Mesendoderm (in vitro differentiated cells): ENCODE data around the gene PALD1.

Experiments used
- DNase-seq: peaks from one replicate; pipeline ENCODE4 v3.0.0; 2013
- H2AK5ac ChIP-seq: 2 replicates; pipeline ENCODE4 v1.6.1; 2013; ENCODE audit warnings: low read length, inconsistent platforms
- H2BK120ac ChIP-seq: 2 replicates; pipeline ENCODE4 v1.6.1; 2013; ENCODE audit warnings: low read depth, mild to moderate bottlenecking, low read length, moderate library complexity, mixed read lengths
- H2BK15ac ChIP-seq: replicated peaks from 2 replicates; pipeline ENCODE4 v1.6.1; 2013; ENCODE audit warnings: low read depth, mild to moderate bottlenecking, moderate library complexity
- H2BK5ac ChIP-seq: 2 replicates; pipeline ENCODE4 v1.6.1; 2013; ENCODE audit warnings: low read length, inconsistent platforms
- H3K18ac ChIP-seq: 2 replicates; pipeline ENCODE4 v1.6.1; 2013; ENCODE audit warnings: mild to moderate bottlenecking, low read length, mixed read lengths
- H3K23ac ChIP-seq: one replicate; pipeline ENCODE4 v1.6.1; 2013; ENCODE audit warnings: low read length
- H3K27ac ChIP-seq: 2 replicates; pipeline ENCODE4 v1.5.1; 2013; ENCODE audit warnings: low read depth, mild to moderate bottlenecking, inconsistent platforms, low read length, moderate library complexity
- H3K27me3 ChIP-seq: 2 replicates; pipeline ENCODE4 v1.6.1; 2013; ENCODE audit warnings: low read length, control low read depth, mild to moderate bottlenecking, inconsistent platforms; ENCODE audit not compliant: insufficient read depth, poor library complexity
- H3K36me3 ChIP-seq: 2 replicates; pipeline ENCODE4 v1.6.1; 2013; ENCODE audit warnings: low read length, inconsistent platforms; ENCODE audit not compliant: control insufficient read depth, insufficient read depth
- H3K4ac ChIP-seq: one replicate; pipeline ENCODE4 v1.6.1; 2013; ENCODE audit warnings: low read depth, mild to moderate bottlenecking, low read length, moderate library complexity
- H3K4me1 ChIP-seq: 2 replicates; pipeline ENCODE4 v1.6.1; 2013; ENCODE audit warnings: low read depth, low read length, inconsistent platforms; ENCODE audit not compliant: control insufficient read depth
- H3K4me2 ChIP-seq: 2 replicates; pipeline ENCODE4 v1.6.1; 2013; ENCODE audit warnings: low read length
- H3K4me3 ChIP-seq: 2 replicates; pipeline ENCODE4 v1.5.1; 2013; ENCODE audit warnings: mild to moderate bottlenecking, low read length
- H3K56ac ChIP-seq: one replicate; pipeline ENCODE4 v1.6.1; 2013; ENCODE audit warnings: low read length
- H3K79me1 ChIP-seq: 2 replicates; pipeline ENCODE4 v1.6.1; 2013; ENCODE audit warnings: low read length, inconsistent platforms
- H3K79me2 ChIP-seq: 2 replicates; pipeline ENCODE4 v1.6.1; 2013; ENCODE audit warnings: mild to moderate bottlenecking, low read length; ENCODE audit not compliant: control insufficient read depth, insufficient read depth
- H3K9ac ChIP-seq: 2 replicates; pipeline ENCODE4 v1.6.1; 2013; ENCODE audit warnings: low read length, inconsistent platforms
- H4K5ac ChIP-seq: one replicate; pipeline ENCODE4 v1.6.1; 2013; ENCODE audit warnings: low read length
- H4K8ac ChIP-seq: one replicate; pipeline ENCODE4 v1.6.1; 2013; ENCODE audit warnings: low read depth, mild to moderate bottlenecking, control low read depth, low read length, moderate library complexity
- WGBS: extraction: QIAGEN DNeasy Blood & Tissue Kit; methylation state at CpG from one replicate; pipeline ENCODE4 v1.1.7; 2013; ENCODE audit warnings: low lambda C conversion rate, missing lambda C conversion rate; ENCODE audit not compliant: insufficient coverage; ENCODE audit errors: extremely low coverage; 5-methylcytosine and 5-hydroxymethylcytosine counted together

Gene PALD1

DNA sequence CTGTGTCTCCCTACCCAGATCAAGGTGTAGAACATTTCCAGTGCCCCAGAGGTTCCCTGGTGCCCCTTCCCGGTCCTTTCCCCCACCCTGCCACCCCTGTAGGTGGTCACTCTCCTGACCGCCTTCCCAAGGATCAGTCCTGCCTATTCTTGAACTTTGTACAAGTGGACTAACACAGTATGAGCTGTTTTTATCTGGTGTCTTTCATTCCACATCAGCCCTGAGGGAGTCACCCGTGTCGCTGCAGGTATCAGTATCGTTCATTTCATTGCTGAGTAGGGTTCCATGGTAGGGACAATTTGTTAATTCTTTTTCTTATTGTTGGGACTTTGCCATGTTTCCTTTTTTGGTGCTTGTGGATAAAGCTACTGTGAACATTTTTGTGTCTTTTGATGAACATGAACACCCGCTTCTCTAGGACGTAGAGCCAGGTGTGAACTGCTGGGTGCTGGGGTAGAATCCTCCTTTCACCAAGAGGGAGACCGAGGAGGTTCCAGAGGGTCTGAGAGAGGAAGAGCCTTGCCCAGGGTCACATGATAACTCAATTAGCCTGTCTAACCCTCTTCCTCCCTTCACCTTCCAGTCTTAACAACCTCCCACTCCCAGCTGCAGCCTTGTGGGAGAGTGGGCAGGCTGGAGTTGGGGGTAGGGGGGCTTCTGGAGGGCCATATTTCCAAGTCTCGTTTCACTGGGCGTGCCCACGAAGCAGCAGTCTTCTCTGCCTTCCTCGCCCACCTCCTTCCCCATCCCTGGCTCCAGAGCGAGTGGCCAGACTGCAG is 18.0 kb downstream of the PALD1 start:
- Histone ChIP-seq H3K79me2 (peaks cover 18% of the 10 kb centered on the region), H2BK120ac (no peak overlapping the region), H3K9ac (peak overlapping the region; percentile 17), H4K8ac (no peak overlapping the region), H3K56ac (peak overlapping the region; percentile 50), H3K4me2 (no peak overlapping the region), H3K27me3 (no peaks in the 10 kb centered on the region), H4K5ac (peak overlapping the region; percentile 52), H3K4me1 (peaks cover 24% of the 10 kb centered on the region), H3K23ac (no peak overlapping the region), H3K4me3 (no peak overlapping the region), H3K79me1 (peaks cover 31% of the 10 kb centered on the region), H3K36me3 (no peaks in the 10 kb centered on the region), H2AK5ac (no peak overlapping the region), H3K18ac (no peak overlapping the region), H3K4ac (no peak overlapping the region), H2BK15ac (no peak overlapping the region), H2BK5ac (peak overlapping the region; percentile 31), H3K27ac (no peak overlapping the region)
- no CpG with 5 or more reads among the region's 13 CpGs for WGBS
- no peak for DNase-seq

DNA sequence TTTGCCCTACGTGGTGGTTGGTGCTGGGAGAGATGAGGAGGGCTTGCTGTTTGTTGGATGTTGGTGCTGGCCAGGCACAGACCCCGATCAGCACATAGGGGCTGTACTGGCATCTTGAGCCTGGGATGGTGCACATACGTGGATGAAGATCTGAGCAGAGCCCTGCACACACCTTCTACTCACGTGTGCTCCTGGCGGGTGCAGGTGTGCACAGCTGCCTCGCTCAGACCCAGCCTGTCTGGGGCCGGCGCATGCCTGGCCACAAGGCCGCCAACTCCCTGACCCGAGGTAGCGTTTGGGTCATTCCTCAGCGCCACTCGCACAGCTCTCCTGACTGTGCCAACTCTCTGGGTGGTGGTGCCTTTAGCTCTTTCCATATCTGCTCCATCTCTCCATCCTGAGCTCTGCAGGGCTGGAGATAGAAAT is 18.6 kb downstream of the PALD1 start:
- H2AK5ac ChIP-seq, result no peak overlapping the region
- no peak overlapping the region for H3K4me2 ChIP-seq
- peaks cover 18% of the 10 kb centered on the region for H3K79me2 ChIP-seq
- peaks cover 24% of the 10 kb centered on the region for H3K4me1 ChIP-seq
- no peak overlapping the region for H3K4ac ChIP-seq
- no peak overlapping the region for H4K8ac ChIP-seq
- peak overlapping the region; percentile 17 for H3K9ac ChIP-seq
- H3K36me3 ChIP-seq, result no peaks in the 10 kb centered on the region
- H3K18ac ChIP-seq, result no peak overlapping the region
- no peak overlapping the region for H3K23ac ChIP-seq
- no peak overlapping the region for H2BK15ac ChIP-seq
- peak overlapping the region; percentile 31 for H2BK5ac ChIP-seq
- peak overlapping the region; percentile 50 for H3K56ac ChIP-seq
- no peaks in the 10 kb centered on the region for H3K27me3 ChIP-seq
- H3K4me3 ChIP-seq, result no peak overlapping the region
- no peak overlapping the region for H2BK120ac ChIP-seq
- H3K79me1 ChIP-seq, result peaks cover 31% of the 10 kb centered on the region
- no peak for DNase-seq
- no peak overlapping the region for H3K27ac ChIP-seq
- WGBS, result no CpG with 5 or more reads among the region's 13 CpGs
- H4K5ac ChIP-seq, result no peak overlapping the region

DNA sequence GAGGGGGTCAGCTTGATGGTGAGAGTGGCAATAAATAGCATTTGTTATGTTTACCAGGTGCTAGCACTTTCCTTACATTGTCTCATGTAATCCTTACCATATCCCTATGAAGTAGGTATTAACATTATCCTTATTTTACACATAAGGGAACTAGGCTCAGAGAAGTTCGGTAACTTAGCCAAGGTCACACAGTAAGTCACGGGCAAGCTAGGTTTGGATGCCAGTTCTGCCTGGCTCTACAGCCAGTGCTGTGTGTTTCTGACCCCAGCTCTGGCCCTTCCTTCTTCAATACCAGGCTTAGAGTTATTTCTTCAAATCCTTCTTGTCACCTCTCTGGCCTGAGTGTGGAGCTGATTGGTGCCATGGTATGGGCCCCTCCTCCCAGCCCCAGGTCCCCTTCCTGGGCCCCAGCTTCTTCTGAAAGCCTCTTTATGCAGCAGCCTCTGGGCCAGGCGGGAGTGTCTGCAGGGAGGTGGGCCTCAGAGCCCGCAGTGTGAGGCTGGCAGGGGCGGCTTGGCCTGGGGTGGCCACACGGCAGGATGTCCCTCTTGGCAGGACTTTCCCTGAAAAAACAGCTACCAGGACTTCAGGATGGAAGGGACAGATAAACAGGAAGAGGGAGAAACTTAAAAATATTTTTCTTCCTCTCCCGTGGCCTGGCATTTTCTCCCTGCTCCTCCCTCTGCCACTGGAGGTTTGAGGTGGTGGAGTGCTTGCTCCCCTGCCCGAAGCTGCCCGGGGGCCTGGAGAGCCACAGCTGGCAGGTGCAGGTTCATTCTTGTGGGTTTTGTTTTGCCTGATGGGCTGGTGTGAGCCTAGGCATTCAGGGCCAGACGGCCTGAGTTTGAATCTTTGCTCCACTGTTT is 20.6 kb downstream of the PALD1 start:
- Histone ChIP-seq H3K56ac (no peak overlapping the region), H3K79me2 (peaks cover 14% of the 10 kb centered on the region), H3K79me1 (peaks cover 26% of the 10 kb centered on the region), H3K18ac (no peak overlapping the region), H3K4me3 (no peak overlapping the region), H3K23ac (peak overlapping the region; percentile 1), H3K4me2 (no peak overlapping the region), H3K4ac (no peak overlapping the region), H2AK5ac (no peak overlapping the region), H4K5ac (no peak overlapping the region), H3K4me1 (peaks cover 15% of the 10 kb centered on the region), H3K9ac (no peak overlapping the region), H2BK120ac (no peak overlapping the region), H3K27me3 (no peaks in the 10 kb centered on the region), H4K8ac (no peak overlapping the region), H3K36me3 (no peaks in the 10 kb centered on the region), H2BK15ac (no peak overlapping the region), H2BK5ac (no peak overlapping the region), H3K27ac (no peak overlapping the region)
- no CpG with 5 or more reads among the region's 10 CpGs for WGBS
- DNase-seq, result peak; percentile 42

DNA sequence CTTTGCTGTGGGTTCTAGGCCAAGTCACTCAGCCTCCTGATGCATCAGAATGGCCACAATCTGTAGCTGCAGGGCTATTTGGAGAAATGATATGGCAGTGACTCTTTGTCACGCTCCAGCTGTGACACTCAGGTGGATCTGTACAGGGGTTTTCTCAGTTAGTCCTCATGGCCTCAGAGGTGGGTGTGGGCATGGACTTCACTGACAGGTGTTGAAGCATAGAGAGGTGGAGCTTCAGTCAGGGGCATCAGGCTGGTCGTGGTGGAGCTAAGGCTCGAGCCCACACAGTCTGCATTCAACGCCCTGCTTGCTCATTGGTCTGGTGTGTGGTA is 21.2 kb downstream of the PALD1 start:
- Histone ChIP-seq H3K36me3 (no peaks in the 10 kb centered on the region), H3K4ac (no peak overlapping the region), H4K5ac (no peak overlapping the region), H2BK5ac (no peak overlapping the region), H3K23ac (no peak overlapping the region), H3K79me1 (peaks cover 24% of the 10 kb centered on the region), H2BK120ac (no peak overlapping the region), H3K4me1 (peaks cover 11% of the 10 kb centered on the region), H2AK5ac (no peak overlapping the region), H3K4me2 (no peak overlapping the region), H3K56ac (no peak overlapping the region), H2BK15ac (no peak overlapping the region), H3K27ac (no peak overlapping the region), H3K9ac (no peak overlapping the region), H3K27me3 (no peaks in the 10 kb centered on the region), H3K4me3 (no peak overlapping the region), H3K18ac (no peak overlapping the region), H4K8ac (no peak overlapping the region), H3K79me2 (peaks cover 10% of the 10 kb centered on the region)
- no peak for DNase-seq
- no CpG with 5 or more reads among the region's 4 CpGs for WGBS

DNA sequence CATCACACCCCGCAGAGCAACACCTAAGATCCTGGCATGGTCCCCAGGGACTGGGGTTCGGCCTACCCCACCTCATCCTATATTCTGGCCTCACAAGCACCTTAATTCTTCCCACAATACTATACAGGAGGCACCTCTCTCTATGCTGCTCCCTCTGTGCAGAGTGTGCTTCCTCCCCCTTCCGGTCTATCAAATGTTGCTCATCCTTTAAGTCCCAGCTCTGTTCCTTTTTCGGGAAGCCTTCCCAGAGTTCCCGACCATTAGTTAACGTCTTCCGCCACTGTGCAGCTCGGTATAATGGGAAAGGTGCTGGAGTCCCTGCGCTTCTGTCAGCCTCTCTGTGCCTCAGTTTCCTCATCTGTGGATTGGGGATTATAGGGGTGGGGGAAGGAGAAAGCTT is 21.8 kb downstream of the PALD1 start:
- no peaks in the 10 kb centered on the region for H3K27me3 ChIP-seq
- no peak overlapping the region for H3K4me3 ChIP-seq
- H2BK15ac ChIP-seq, result no peak overlapping the region
- no peak overlapping the region for H3K56ac ChIP-seq
- H2BK5ac ChIP-seq, result no peak overlapping the region
- no peak overlapping the region for H3K4ac ChIP-seq
- no peak overlapping the region for H3K18ac ChIP-seq
- peaks cover 20% of the 10 kb centered on the region for H3K79me1 ChIP-seq
- H3K36me3 ChIP-seq, result no peaks in the 10 kb centered on the region
- no peak for DNase-seq
- H3K27ac ChIP-seq, result no peak overlapping the region
- no CpG with 5 or more reads among the region's 9 CpGs for WGBS
- H2BK120ac ChIP-seq, result no peak overlapping the region
- no peak overlapping the region for H3K9ac ChIP-seq
- no peak overlapping the region for H4K5ac ChIP-seq
- peaks cover 11% of the 10 kb centered on the region for H3K4me1 ChIP-seq
- H4K8ac ChIP-seq, result no peak overlapping the region
- no peak overlapping the region for H2AK5ac ChIP-seq
- no peak overlapping the region for H3K4me2 ChIP-seq
- H3K79me2 ChIP-seq, result peaks cover 5% of the 10 kb centered on the region
- H3K23ac ChIP-seq, result no peak overlapping the region
